ENCODE results near the gene MYO7B.

GRCh38 chr2:127525691-127526131, 9.8 kb upstream of the MYO7B start:
- TF ChIP-seq POLR2A (IDR thresholded peaks at IDR 0.05; ENCODE audit: low read length) = no peak
- no peak for TF ChIP-seq GATA1 (IDR thresholded peaks at IDR 0.05; ENCODE audit: low read depth, low read length)

All from erythroblast (primary cell).